Umbilical cord (tissue), 2 donors: ENCODE results near the gene ENO2. TPM values are rescaled to one million over a fixed set of nuclear protein-coding genes. Genes with fewer than 3 reads are reported as not detected.
"Not testable (repeated sequence)": the region's sequence is repeated elsewhere in the genome, so short reads cannot be mapped to it uniquely, and the experiment has no call there.

ENCODE experiments used
- DNase-seq: peaks from one replicate; pipeline ENCODE4 v3.0.0-alpha.2; 2015; ENCODE audit warnings: low spot score
- total RNA-seq: library from RNA; depleted of rRNA; stranded (reverse); fragments of >200 nt; gene quantifications from one replicate; pipeline ENCODE4 v1.2.3, GENCODE V29; 2014; ENCODE audit warnings: low replicate concordance; ENCODE audit not compliant: insufficient read depth

The ENO2 gene
- total RNA-seq: 19.7 TPM

DNA sequence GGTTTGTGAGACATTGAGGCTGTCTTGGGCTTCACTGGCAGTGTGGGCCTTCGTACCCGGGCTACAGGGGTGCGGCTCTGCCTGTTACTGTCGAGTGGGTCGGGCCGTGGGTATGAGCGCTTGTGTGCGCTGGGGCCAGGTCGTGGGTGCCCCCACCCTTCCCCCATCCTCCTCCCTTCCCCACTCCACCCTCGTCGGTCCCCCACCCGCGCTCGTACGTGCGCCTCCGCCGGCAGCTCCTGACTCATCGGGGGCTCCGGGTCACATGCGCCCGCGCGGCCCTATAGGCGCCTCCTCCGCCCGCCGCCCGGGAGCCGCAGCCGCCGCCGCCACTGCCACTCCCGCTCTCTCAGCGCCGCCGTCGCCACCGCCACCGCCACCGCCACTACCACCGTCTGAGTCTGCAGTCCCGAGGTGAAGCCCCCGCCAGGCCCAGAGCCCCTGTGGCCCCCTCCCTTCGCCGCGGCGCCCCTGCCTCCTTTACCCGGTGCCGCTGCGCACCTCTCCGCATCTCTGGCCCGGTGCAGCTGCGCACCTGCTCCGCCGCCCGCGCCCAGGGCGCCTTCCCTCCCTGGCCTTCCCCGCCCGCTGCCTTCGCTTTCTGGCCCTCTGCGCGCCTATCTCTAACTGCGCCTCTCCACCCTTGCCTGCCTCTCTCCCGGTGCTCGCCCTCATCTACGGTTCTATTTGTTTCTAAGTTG, at the start of gene ENO2:
Gene ENO2, plus strand, starts transcription at position 335 of the 701 bp plus-strand sequence. CDS start 1,253 bp downstream, outside the sequence.
- DNase-seq: peak; percentile 83

DNA sequence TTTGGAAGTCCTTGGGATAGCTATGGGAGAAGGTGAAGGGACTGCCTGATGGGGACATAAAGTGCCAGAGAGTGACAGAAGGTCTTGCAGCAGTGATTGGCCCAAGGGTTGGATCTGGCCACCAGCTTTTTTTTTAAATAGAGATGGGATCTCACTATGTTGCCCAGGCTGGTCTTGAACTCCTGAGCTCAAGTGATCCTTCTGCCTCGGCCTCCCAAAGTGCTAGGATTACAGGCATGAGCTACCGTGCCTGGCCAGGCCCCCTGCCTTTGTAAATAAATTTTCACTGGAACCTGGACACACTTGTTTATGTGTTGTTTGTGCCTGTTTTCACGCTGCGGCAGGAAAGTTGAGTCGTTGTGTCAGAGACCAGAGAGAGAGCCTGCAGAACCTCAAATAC, 49.1 kb upstream of the ENO2 start:
- not testable (repeated sequence) for DNase-seq

DNA sequence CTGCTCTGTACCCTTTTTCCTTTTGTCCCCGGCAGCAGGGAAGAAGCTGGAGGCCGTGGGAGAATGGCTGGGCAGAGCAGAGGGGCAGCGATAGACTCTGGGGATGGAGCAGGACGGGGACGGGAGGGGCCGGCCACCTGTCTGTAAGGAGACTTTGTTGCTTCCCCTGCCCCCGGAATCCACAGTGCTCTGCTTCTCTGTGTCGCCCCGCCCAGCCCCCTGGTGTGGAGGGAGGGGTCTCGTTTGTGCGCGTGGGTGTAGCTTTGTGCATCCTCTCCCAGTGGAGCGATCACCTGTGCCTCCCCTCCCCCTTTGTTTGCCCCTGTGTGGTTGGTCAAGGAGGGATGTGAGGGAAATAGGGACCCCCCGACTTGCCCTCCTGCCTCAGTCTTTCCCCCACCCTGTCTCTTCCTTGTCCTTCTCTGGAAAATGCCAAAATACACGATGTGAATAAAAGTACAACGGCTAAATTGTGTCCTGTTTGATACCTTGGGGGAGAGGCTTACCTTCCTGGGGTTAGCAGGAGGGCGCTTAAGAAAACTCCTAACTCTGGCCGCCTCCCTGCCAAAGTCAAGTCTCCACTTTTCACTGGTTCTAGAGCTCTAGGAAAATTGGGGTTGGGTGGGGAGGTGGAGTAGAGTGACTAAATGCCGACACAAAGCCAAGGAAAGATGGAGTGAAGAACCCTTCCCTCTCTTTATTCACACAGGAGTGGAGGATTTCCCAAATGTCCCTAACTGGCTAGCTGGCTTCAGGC, 48.0 kb upstream of the ENO2 start:
- DNase-seq: no peak

DNA sequence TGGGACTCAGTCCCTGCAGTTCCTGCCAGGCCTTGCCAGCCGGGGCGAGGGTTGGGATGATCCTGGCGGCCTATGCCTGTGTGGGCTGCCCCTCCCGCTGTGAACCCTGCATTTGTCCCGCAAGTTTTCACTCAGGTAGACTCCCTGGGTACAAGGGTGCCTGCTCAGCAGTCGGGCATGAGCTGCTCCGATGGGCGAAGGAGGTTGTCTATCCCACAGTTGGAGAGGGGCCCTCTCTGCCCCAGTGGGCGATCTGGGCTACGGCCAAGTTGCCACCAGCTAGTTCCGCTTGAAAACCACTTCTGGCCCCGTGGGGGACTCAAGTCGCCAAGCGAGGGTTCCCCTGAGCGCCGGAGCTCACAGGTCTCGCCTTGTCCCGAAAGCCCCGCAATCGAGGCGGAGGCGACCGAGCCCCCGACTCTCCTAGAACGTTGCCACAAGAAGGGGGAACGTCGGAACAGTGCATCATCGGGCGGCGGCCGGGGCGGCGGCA, 47.4 kb upstream of the ENO2 start:
- no peak for DNase-seq

DNA sequence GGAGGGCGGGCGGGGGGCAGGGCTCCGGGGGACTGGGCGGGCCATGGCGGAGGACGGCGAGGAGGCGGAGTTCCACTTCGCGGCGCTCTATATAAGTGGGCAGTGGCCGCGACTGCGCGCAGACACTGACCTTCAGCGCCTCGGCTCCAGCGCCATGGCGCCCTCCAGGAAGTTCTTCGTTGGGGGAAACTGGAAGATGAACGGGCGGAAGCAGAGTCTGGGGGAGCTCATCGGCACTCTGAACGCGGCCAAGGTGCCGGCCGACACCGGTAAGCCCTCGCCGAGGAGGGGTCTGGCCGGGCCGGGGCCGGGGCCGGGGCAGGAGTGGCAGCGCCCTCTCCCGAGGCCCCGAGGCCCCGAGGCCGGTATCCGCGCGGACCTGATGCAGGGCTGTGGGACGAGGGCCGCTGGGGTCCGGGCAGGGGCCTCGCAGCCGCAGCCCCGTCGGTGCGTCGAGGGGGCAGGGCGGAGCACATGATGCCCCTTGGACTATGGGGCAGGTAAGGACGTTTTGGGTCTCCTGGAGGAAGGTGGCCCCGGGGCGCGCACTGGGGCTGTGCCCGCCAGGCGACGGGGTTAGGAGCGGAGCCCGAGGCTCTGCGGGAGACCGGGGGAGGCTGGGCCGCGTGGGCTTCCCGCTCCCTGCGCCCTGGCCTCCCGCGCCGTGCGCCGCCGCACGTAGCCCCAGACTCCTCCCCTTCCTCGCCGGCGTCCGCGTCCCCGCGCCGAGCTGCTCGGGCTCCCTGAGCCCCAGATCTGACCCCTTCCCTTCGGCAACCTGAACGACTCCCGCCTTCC, 46.8 kb upstream of the ENO2 start, which contains the start of gene TPI1:
Gene TPI1, plus strand, starts transcription at position 119 of the 798 bp plus-strand sequence. Its CDS starts 36 bp downstream, at position 155.
- peak; percentile 82 for DNase-seq

DNA sequence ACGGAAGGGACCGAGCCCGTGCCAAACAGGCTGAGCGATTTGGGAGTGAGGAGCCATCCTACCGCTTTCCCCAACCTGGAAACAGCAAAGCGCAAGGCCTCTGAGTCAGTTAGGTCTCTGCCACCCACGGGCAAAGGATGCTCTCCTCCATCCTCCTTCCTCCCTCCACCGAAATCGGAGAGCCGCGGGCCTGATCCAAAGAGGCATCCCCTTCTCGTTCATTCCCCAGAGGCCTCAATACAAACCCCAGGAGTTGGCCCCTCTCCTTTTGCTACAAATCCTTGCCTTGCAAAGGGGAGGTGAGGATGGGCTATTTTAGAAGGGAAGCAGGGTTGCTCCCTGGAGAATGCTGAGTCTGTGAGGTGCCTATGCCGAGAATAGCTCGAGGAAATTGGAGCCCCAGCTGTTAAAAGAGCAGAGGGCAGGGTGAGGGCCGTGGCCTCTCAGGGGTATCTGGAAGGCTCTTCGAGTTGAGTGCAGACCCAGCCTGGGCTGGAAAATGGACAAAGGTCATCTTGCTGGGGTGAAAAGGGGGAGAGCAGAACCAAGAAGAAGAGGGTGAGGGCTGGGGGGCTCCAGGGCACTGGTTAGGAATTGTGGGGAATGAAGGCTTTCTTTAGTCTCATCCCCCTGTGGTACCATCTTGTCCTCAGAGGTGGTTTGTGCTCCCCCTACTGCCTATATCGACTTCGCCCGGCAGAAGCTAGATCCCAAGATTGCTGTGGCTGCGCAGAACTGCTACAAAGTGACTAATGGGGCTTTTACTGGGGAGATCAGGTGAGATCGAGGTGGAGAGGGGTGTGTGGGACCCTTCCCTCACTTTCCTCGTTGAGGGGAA, 46.0 kb upstream of the ENO2 start:
- DNase-seq: peak; percentile 20

DNA sequence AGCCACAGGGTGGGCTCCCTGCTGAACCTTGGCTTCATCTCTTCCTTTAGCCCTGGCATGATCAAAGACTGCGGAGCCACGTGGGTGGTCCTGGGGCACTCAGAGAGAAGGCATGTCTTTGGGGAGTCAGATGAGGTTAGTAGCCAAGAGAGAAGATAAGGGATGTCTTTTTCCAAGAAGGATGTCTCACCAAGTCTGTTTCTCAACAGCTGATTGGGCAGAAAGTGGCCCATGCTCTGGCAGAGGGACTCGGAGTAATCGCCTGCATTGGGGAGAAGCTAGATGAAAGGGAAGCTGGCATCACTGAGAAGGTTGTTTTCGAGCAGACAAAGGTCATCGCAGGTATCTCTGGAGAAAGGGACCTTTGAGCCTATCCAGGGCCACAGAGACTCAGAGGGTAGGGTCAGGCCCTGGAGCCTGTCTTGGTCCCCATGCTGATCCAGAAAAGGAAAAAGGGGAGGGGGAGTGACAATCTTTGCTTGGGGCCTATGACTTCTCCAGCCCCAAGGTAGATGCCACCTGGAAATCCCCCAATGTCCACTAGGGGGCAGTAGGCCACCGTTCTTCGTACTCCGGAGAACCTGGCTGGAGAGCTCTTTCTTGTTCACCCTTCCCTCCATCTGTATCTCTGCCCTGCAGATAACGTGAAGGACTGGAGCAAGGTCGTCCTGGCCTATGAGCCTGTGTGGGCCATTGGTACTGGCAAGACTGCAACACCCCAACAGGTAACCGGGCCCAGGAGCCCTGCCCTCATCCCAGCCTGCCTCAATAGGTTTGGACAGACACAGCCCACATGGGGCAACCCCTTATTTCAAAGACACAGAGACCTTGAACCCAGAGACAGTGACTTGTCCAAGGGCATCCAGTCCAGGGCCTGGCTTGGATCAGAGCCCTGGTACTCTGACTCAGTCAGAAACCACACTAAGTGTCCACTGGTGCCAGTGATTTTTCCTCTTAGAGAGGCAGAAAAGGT, 45.0 kb upstream of the ENO2 start:
- peak; percentile 82 for DNase-seq

DNA sequence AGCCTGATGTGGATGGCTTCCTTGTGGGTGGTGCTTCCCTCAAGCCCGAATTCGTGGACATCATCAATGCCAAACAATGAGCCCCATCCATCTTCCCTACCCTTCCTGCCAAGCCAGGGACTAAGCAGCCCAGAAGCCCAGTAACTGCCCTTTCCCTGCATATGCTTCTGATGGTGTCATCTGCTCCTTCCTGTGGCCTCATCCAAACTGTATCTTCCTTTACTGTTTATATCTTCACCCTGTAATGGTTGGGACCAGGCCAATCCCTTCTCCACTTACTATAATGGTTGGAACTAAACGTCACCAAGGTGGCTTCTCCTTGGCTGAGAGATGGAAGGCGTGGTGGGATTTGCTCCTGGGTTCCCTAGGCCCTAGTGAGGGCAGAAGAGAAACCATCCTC, 44.1 kb upstream of the ENO2 start:
- DNase-seq: not testable (repeated sequence)

DNA sequence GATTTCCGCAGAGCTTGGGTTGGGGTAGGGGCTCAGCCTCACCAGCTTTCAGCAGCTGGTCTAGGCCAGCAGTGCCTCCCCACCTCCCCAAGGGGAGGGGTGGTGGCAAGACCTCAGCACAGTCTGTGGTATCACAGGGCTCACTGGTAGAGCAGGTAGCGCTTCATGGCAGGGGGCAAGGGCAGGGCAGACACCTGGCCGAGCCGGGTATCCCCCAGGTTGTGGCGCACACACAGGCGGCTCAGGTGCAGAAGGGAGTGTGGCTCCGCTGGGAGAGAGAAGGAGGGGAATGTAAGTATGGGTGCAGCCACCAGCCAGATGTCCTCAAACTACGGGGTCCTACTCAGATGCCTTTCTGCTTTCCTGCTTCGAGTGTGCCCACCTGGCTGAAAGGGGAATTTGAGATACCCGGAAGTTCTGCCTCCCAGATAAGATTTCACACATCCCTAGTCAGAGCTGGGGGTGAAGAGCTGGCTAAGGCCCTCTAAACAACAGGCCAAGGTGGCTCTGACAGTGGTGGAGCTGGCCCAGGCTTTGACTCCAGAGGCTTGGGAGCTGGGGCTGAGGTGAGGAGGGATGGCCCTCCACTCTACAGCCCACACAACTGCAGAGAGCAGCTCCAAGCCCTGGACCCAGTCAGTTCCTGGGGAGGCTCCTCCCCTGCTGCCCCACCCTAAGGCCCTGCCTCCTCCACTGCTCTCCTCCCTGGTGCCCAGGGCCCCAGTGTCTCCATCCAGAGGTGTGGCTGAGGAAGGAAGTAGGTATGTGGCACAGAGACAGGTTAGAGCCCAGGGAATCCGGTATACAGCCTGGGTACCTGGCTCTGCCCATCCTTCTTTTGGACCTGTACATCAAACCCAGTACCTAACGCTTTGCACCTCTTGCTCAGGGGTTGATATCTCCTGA, 43.1 kb upstream of the ENO2 start:
- peak; percentile 50 for DNase-seq

DNA sequence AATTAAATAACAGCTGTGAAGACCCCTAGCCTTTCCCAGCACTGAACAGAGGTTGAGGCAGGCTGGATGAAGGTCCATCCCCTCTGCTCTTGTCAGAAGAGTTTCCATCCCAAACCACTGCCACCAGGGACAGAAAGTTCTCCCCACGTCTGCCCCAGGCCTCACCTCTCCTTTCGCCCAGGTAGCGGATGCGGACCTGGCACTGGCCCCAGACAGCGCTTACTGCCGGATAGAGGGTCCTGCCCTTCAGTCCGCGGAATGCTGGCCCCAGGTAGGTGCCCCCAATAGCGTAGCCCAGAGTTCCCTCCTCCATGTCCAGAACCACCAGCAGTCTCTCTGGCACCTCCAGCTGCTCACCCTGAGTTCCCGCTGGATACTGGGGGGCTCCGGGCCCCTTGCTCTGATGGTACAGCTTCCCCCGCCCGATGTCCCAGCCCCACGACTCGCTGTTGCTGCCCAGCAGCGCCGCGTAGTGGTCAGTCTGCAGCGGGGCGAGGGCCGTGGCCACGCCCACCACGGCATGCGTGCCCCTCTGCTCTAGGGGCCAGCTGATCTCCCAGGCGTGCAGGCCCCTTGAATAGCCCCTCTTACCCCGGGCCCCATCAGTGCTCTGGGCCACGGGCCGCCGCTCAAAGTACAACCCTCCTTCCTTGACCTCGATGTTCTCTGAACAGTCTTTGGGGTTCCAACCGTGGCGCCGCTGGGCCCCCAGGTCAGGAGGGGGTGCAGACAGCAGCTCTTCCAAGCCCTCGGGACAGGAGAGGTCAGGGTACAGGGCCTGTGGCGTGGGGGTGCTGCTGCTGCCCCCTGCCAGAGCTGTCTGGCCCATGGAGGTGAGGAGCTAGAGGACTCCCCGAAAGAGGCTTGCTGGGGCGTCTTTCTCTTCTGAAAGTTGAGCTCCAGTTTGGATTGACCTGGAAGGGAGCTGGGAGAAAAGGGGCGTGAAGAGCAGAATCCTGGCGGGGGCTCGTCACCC, 42.0 kb upstream of the ENO2 start:
- DNase-seq: peak; percentile 83

DNA sequence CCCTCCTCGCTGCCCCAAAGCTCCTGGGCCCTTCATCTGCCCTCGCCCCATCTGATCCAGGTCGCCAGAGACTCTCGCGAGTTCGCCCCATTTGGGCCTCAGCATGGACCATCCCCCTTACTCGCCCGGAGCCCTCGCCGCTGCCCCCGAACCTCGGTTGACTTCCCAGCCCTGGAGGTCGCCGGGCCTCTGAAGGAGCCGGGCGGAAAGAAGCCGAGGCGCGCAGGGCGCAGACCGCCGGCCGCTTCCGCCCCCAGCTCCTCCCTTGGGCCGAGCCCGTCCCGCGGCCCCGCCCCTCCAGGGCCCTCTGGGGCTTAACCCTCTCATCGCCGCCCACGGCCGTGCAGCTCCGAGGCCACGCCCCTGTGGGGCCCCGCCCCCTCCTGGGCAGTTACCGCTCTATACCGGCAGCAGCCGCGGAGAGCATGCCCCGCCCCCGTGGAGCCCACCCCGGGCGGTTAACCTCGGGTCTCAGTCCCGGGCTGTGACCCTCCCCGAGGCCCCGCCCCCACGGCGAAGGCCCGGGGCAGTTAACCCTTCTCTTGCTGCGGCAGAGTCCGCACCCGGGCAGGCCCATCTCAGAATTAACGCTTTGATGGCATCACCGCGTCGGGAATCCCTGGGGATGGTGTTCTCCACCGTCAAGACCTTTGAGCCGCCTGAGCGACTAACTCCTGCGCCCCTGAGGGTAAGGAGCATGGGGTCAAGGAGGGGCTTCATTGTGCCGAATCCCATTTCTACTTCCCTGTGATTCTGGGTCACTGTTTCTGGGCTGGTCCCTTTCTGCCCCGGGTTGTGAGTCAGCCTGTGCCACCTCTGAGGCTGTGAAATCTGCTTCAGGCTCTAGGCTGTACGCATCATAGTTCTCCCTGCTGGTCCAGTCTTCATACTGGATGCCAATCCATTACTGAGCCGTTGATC, 41.0 kb upstream of the ENO2 start, which contains the start of gene SPSB2:
Gene SPSB2, minus strand, starts transcription at position 210 of the 921 bp plus-strand sequence. CDS start 402 bp downstream, outside the sequence.
- DNase-seq: peak; percentile 98

DNA sequence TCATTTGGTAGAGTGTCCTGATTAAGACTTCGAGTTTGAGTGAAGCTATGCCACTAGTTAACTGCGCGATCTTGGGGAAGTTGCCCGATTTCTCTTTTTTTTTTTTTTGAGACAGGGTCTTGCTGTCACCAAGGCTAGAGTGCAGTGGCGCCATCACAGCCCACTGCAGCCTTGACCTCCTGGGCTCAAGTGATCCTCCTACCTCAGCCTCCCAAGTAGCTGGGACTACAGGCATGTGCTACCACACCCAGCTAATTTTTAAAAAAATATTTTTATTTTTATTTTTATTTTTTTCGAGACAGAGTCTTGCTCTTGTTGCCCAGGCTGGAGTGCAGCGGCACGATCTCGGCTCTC, 40.4 kb upstream of the ENO2 start:
- not testable (repeated sequence) for DNase-seq

DNA sequence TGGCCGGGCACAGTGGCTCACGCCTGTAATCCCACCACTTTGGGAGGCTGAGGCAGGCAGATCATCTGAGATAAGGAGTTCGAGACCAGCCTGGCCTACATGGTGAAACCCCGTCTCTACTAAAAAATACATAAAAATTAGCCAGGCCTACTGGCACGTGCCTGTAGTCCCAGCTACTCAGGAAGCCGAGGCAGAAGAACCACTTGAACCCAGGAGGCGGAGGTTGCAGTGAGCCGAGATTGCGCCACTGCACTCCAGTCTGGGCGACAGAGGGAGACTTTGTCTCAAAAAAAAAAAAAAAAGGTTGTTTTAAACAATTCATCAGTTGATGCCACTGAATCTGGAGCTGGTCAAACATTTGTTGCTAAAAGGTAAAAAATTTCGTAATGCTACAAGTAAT, 34.6 kb upstream of the ENO2 start:
- not testable (repeated sequence) for DNase-seq

DNA sequence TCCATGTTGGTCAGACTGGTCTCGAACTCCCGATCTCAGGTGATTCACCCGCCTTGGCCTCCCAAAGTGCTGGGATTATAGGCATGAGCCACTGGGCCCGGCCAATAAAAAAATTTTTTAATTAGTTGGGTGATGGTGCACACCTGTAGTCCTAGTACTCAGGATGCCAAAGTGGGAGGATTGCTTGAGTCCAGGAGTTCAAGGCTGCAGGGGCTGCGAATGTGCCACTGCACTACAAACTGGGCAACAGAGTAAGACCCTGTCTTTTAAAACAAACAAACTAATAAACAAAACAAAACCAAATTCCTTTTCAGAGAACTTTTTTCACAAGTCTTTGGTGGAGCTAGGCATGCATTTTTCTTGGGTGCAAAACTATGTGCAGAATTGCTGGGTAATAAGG, 31.1 kb upstream of the ENO2 start:
- no peak for DNase-seq

DNA sequence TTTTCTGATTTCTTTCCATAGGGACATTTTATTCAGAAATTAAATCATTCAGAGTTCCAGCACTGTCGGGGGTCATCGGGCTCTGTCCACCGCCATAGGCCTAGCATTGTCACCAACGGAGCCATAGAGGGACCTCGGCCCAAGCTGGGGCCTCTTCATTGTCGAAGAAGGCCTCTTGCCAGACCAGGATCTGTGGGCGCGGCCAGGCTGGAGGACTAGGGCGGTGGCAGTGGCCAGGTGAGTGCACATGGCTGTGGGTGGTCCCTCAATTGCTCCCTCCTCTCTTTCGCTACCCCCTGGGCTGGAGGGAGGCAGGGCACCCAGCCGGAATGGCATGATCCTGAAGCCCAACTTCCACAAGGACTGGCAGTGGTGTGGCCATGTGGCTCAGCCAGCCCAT, 30.7 kb upstream of the ENO2 start:
- DNase-seq: no peak

DNA sequence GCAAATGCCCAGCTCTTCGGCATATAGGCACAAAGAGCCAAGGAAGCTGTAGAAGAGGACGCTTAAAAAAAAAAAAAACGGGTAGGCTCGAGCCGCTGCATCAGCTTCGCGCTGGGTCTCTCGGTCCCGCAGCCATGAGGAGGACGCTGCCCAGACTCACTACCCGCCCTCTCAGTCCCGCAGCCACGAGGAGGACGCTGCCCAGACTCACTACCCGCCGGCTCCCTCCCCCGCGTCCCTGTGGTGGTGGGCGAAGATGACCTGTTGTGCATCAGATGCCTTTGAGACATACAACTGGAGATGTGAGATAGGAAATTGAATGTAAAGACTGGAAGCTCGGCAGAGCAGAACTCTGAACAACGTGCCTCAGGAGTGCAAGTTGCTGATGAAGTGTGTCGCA, 29.8 kb upstream of the ENO2 start:
- no peak for DNase-seq
